Immature natural killer cell (primary cell): Measurements from ENCODE around the gene HOXA6. TPM values are rescaled to one million over a fixed set of nuclear protein-coding genes. Genes with fewer than 3 reads are reported as not detected.

ENCODE experiments used
- DNase-seq, 3 donors: peaks; one replicate each; pipeline ENCODE4 v3.0.0; 2022; ENCODE audit warnings: mixed read lengths in 1 of 3
- H3K27ac Mint-ChIP-seq, 6 donors: one replicate each; pipeline ENCODE4 v1.8.0; 2020; ENCODE audit warnings: mixed read lengths in 6 of 6, mild to moderate bottlenecking in 5 of 6, inconsistent platforms in 4 of 6, moderate library complexity in 3 of 6
- H3K27me3 Mint-ChIP-seq, 3 donors: one replicate each; pipeline ENCODE4 v1.8.0; 2020 to 2021; ENCODE audit warnings: low read depth in 3 of 3, mild to moderate bottlenecking in 3 of 3, mixed read lengths in 3 of 3, moderate library complexity in 3 of 3, inconsistent platforms in 1 of 3
- H3K36me3 Mint-ChIP-seq, 3 donors: one replicate each; pipeline ENCODE4 v1.8.0; 2020; ENCODE audit warnings: mixed read lengths in 3 of 3, inconsistent platforms in 2 of 3, mild to moderate bottlenecking in 2 of 3
- H3K4me1 Mint-ChIP-seq, 2 donors: one replicate each; pipeline ENCODE4 v1.8.0; 2020; ENCODE audit warnings: inconsistent platforms in 2 of 2, mild to moderate bottlenecking in 2 of 2, mixed read lengths in 2 of 2, moderate library complexity in 1 of 2
- H3K4me3 Mint-ChIP-seq, 5 donors: one replicate each; pipeline ENCODE4 v1.8.0; 2020; ENCODE audit warnings: mild to moderate bottlenecking in 5 of 5, mixed read lengths in 5 of 5, inconsistent platforms in 3 of 5, moderate library complexity in 3 of 5
- H3K9me3 Mint-ChIP-seq, 6 donors: one replicate each; pipeline ENCODE4 v1.8.0; 2020; ENCODE audit warnings: mild to moderate bottlenecking in 6 of 6, mixed read lengths in 6 of 6, inconsistent platforms in 4 of 6, moderate library complexity in 3 of 6
- polyA plus RNA-seq, 3 donors: library from polyadenylated mRNA; unstranded; fragments of 300-500 nt; fragmentation: Illumina TruSeq; gene quantifications; one replicate each; pipeline ENCODE4 v1.2.3, GENCODE V29; 2021

The HOXA6 gene
- polyA plus RNA-seq, 3 donors from 2014 or later: 0.52 to 3.8 TPM; not detected in 1

DNA sequence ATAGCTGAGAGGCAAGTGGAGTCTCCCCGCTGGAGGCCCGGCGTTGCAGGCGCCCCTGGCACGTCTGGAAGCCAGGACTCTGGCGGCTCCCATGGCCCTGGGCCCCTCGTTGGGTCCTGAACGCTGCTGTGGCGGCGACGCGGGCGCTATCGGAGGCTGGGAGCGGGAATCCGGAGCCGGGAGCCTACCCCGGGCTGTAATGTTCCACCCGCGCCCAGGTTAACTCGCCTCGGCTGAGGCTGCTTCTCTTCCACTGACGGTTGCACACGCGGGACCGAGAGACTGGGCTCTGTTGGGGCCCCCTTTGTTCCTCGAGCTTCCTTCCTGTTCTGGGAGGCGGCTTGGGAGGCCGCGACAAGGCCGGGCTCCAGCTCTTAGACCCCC lies 2.8 kb downstream of the HOXA6 start:
- Mint-ChIP-seq H3K27me3 (peaks cover 17 to 29% (median 23%) of the 10 kb centered on the region in 3 donors), H3K4me3 (no peak overlapping the region), H3K9me3 (no peaks in the 10 kb centered on the region), H3K4me1 (peaks cover 10 to 24% of the 10 kb centered on the region in 2 donors), H3K36me3 (peaks cover 0 to 9% (median 0%) of the 10 kb centered on the region in 3 donors), H3K27ac (no peak overlapping the region)
- DNase-seq: no peak

DNA sequence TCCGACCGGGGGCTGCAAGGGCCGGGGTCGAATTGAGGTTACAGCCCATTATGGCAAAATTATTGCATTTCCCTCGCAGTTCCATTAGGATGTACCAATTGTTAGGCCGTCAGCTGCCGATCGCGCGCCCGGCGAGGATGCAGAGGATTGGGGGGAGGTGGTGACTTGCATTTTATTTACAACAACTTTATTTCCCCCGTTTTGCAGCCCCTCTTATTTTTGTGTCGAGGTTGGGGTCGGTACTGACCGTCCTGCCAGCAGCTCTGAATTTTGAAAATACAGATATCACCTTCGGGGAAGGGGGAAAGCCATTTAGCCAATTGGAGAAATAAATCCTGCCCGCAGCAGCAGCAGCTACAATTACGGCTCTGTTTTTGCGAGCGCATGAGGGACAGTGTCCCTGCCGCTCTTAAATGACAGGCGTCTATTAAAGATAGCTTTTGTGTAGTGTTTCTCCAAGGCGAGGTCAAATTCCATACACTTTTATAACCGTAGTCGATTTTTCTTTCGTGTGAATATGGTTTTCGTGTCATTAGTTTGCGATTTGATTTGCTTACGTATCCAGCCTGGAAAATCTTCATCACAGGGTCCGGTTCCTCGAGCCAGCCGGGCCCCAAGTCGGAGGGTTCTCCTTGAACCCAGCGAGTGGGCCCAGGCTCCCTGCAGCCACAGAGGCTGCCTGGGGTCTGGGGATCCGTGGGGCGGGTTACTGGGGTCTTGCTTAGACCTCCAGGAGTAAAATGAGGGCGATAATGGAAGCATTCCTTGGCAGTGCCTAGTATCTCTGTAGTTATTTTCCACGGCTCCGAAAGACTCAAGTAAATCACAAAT lies 3.4 kb downstream of the HOXA6 start:
- Mint-ChIP-seq H3K27ac (no peak overlapping the region), H3K36me3 (peaks cover 0 to 9% (median 0%) of the 10 kb centered on the region in 3 donors), H3K4me1 (peaks cover 10 to 20% of the 10 kb centered on the region in 2 donors), H3K4me3 (no peak overlapping the region), H3K27me3 (peaks cover 14 to 28% (median 21%) of the 10 kb centered on the region in 3 donors), H3K9me3 (no peaks in the 10 kb centered on the region)
- DNase-seq: no peak

DNA sequence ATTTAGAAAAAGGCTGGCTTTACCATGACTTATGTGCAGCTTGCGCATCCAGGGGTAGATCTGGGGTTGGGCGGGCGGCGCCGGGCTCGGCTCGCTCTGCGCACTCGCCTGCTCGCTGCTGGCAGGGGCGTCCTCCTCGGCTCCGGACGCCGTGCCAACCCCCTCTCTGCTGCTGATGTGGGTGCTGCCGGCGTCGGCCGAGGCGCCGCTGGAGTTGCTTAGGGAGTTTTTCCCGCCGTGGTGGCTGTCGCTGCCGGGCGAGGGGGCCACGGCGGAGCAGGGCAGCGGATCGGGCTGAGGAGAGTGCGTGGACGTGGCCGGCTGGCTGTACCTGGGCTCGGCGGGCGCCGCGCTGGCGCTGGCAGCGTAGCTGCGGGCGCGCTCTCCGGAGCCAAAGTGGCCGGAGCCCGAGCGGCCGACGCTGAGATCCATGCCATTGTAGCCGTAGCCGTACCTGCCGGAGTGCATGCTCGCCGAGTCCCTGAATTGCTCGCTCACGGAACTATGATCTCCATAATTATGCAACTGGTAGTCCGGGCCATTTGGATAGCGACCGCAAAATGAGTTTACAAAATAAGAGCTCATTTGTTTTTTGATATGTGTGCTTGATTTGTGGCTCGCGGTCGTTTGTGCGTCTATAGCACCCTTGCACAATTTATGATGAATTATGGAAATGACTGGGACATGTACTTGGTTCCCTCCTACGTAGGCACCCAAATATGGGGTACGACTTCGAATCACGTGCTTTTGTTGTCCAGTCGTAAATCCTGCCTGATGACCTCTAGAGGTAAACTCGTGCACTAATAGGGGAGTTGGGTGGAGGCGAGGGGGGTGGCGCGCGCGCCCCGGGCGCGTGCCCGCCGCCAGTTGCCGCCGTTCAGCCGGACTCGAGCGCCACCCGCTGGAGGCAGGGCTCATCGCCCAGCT lies 4.3 kb downstream of the HOXA6 start, which contains the start of gene HOXA5:
HOXA5 (minus strand) TSS at position 659 of the 927 bp plus-strand sequence; CDS start at position 585, 74 bp downstream.
- peak within 1 kb of the TSS in 1 of 6 donors; percentile 37 for H3K27ac Mint-ChIP-seq
- no peaks in the 10 kb centered on the region for H3K9me3 Mint-ChIP-seq
- H3K27me3 Mint-ChIP-seq: peaks cover 11 to 25% (median 20%) of the 10 kb centered on the region in 3 donors
- peak; percentile 38 to 65 (median 57) for DNase-seq
- H3K4me3 Mint-ChIP-seq: peak within 1 kb of the TSS; percentile 67 to 74 (median 70)
- H3K4me1 Mint-ChIP-seq: peaks cover 10 to 18% of the 10 kb centered on the region in 2 donors
- H3K36me3 Mint-ChIP-seq: peaks cover 0 to 12% (median 0%) of the 10 kb centered on the region in 3 donors

DNA sequence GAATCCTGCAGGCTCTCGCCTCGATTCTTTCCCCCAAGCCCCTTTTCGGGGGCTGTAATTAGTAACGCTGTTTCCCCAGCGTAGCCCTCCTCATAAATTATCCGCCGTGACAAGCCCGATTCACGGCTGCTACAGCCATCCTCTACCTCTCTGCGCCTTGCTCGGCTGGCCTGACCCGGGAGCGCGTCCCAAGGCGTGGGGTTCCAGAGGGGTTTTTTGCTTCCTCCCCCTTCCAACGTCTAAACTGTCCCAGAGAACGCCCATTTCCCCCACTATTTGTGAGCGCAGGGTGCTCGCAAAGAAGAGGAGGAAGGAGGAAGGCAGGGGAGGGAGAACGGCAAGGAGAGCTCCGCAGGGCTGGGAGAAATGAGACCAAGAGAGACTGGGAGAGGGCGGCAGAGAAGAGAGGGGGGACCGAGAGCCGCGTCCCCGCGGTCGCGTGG lies 5.0 kb downstream of the HOXA6 start:
- Mint-ChIP-seq H3K27me3 (peaks cover 10 to 23% (median 18%) of the 10 kb centered on the region in 3 donors), H3K9me3 (no peaks in the 10 kb centered on the region), H3K36me3 (peaks cover 0 to 12% (median 0%) of the 10 kb centered on the region in 3 donors), H3K4me3 (peak overlapping the region; percentile 67 to 74 (median 70)), H3K27ac (peak overlapping the region in 1 of 6 donors; percentile 37), H3K4me1 (peaks cover 7 to 11% of the 10 kb centered on the region in 2 donors)
- no peak for DNase-seq

DNA sequence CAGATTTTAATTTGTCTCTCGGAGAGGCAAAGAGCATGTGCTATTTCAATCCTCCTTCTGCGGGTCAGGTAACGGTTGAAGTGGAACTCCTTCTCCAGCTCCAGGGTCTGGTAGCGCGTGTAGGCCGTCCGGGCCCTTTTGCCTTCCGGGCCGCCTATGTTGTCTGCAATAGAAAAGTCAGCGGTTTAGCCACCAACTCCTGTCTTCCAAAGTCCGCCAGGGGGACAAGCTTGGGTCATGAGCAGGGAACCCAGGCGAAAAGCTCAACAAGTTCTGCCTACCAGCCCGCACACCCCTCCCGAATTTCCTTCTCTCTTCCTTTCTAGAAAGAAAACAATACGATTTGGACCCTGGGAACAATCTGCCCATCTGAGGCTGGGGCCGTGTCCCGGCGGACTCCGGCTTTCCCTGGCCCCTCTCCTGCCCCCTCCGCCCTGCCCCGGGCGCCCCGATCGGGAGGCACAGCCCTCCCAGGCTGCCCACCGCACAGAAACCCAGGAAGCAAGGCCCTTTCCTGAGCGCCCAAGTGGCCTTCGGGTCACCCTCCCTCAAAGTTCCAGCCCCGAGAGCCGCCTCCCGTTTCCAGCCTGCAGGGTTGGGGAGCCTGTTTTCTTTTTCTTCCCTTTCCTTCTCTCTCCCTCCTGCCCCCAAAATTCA lies 5.5 kb downstream of the HOXA6 start:
- DNase-seq: no peak
- peaks cover 2 to 10% of the 10 kb centered on the region in 2 donors for H3K4me1 Mint-ChIP-seq
- no peaks in the 10 kb centered on the region for H3K9me3 Mint-ChIP-seq
- peaks cover 0 to 12% (median 0%) of the 10 kb centered on the region in 3 donors for H3K36me3 Mint-ChIP-seq
- peaks cover 11 to 18% (median 17%) of the 10 kb centered on the region in 3 donors for H3K27me3 Mint-ChIP-seq
- H3K27ac Mint-ChIP-seq: no peak overlapping the region
- H3K4me3 Mint-ChIP-seq: peak overlapping the region in 4 of 5 donors; percentile 67 to 74 (median 70)

DNA sequence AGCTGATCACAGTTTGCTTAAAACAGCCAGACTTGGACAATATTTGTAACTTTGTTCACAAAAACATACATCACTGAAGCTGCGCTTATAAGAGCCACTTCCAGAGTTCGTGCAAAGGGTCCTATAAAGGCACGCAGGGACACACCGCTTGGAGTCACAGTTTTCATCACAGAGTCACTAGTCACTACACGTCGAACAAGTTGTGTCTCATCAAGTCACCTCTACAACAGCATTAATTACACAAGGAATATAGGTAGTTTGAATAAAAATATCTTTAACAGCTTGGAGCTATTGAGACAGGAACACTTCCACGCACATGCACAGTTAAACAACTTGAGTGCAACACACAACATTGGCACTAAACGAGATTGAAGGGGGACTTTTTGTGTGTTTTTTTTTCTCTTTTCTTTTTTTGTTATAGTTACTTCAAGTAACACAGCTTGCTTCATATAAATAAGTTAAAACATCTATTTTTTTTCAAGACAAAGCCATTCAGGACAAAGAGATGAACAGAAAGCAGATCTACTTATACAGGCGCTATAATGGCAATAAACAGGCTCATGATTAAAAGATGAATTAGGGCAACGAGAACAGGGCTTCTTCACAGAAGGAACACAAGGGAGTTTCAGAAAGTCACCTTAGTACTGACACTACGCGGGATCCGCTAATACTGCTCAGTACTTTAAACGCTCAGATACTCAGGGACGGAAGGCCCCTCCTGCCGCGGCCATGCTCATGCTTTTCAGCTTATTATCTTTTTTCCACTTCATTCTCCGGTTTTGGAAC lies 6.2 kb downstream of the HOXA6 start:
- Mint-ChIP-seq H3K9me3 (no peaks in the 10 kb centered on the region), H3K4me3 (no peak overlapping the region), H3K27ac (no peak overlapping the region), H3K27me3 (peaks cover 12 to 13% (median 12%) of the 10 kb centered on the region in 3 donors), H3K4me1 (peaks cover 1 to 9% of the 10 kb centered on the region in 2 donors), H3K36me3 (peaks cover 0 to 12% (median 0%) of the 10 kb centered on the region in 3 donors)
- DNase-seq: no peak

DNA sequence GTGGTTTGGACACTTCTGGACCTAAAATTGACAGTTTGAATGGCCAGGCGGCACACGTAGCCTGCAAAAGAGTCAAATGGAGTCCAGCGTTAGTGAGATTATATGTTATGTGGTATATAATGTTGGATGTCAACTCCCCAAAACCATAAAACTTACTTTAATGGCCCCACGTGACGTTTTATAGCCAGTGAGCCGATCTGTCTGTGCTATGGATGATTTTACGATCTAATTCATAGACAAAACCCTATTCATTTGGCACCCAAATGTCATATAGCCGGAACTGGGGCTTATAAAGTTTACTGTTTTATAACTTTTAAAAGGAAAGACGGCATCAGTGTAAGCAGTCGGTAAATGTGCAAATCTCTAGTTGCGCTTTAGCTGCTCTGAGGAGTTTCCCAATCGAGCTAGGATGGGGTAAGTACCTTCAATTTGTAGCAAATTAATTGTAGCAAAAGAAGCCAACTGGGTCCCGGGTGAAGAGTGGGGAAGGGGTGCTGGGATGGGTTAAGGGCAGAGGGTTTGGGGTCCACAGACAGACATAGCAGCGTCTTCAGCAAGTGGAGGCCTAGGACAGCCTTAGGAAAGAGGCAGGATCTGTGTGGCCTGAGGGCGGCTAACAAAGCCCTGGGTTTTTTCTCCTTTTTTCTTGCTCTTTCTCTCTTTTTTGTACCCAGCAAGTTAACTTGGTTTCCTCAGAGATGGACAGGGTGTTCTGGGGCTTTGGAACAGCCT lies 7.3 kb downstream of the HOXA6 start:
- Mint-ChIP-seq H3K9me3 (no peaks in the 10 kb centered on the region), H3K4me1 (peaks cover 1 to 18% of the 10 kb centered on the region in 2 donors), H3K27ac (no peak overlapping the region), H3K4me3 (no peak overlapping the region), H3K27me3 (peaks cover 10 to 15% (median 12%) of the 10 kb centered on the region in 3 donors), H3K36me3 (peaks cover 0 to 9% (median 0%) of the 10 kb centered on the region in 3 donors)
- no peak for DNase-seq

DNA sequence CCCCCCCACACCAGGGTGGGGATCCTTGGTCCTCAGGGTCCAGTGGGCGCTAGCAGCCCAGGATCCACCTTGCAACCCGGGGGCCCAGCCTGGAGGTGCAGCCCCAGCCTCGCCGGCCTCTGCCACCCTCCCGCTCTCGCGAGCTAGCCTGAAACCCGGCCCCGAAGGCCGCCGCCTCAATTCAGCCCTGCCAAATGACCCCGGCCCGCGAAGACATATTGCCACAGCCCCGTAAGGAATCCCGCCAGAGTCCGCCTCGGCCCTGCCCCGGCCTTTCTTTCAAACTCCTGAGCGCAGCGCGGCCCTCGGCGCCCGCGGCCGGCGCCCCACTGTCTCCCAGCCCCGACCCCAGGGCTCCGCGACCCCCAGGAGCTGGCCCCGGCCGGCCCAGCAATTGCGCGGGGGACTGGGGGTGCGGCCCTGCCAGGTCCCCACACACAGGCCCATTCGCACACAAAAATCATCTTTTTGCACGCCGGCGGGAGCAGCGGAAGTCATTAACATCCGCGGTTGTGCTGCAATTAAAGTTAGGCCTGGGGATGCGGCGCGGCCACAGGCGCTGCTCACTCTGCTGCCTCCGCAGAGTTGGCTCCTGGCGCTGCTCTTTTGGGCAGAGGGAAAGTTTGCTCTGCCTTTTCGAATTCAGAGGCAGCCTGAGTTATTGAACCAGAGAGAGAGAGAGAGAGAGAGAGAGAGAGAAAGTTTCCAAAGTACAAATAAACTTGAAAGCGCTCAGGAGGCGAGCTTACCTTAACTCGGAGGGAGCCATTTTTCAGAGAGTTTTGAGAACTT lies 8.0 kb downstream of the HOXA6 start:
- peaks cover 1 to 22% of the 10 kb centered on the region in 2 donors for H3K4me1 Mint-ChIP-seq
- H3K36me3 Mint-ChIP-seq: peaks cover 0 to 9% (median 0%) of the 10 kb centered on the region in 3 donors
- no peak overlapping the region for H3K4me3 Mint-ChIP-seq
- peaks cover 10 to 18% (median 14%) of the 10 kb centered on the region in 3 donors for H3K27me3 Mint-ChIP-seq
- H3K9me3 Mint-ChIP-seq: no peaks in the 10 kb centered on the region
- H3K27ac Mint-ChIP-seq: no peak overlapping the region
- no peak for DNase-seq

DNA sequence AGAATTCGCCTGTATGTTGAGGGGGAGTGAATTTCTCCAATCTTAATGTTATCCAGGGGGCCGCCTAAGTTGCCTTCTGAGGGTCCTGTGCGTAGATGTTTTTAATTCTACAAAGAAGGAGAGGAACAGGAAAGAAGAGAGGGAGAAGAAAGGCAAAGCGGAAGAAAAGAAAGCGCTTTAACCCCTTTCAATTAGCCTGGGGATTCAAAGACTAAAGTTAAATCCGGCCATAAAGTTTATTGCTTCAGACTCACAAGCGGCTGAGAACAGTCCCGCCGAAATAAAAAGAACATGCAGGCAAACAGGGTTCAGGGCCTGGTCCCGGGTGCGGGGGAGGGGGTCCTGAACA lies 8.6 kb downstream of the HOXA6 start:
- Mint-ChIP-seq H3K4me3 (no peak overlapping the region), H3K27ac (no peak overlapping the region), H3K27me3 (peaks cover 10 to 18% (median 14%) of the 10 kb centered on the region in 3 donors), H3K36me3 (peaks cover 0 to 9% (median 0%) of the 10 kb centered on the region in 3 donors), H3K4me1 (peaks cover 1 to 22% of the 10 kb centered on the region in 2 donors), H3K9me3 (no peaks in the 10 kb centered on the region)
- DNase-seq: no peak

DNA sequence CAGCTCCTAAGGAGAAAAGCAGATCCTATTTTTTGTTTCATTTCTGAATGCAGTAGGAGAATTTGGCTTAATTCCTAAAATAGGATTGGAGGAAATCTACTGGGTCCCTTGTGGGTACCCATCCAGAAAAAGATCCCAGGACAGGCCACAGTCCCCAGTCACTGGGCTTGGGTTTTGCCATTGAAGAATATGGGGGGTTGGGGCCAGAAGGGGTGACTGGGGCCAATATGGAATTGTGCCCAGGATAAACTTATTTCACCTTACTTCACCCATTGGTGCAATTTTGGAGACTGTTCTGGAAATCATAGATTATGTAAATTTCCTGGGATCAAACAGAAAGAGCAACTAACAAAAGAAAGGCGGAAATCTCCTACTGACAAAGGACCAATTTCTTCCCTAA lies 9.1 kb downstream of the HOXA6 start:
- H3K27me3 Mint-ChIP-seq: peaks cover 10 to 18% (median 14%) of the 10 kb centered on the region in 3 donors

DNA sequence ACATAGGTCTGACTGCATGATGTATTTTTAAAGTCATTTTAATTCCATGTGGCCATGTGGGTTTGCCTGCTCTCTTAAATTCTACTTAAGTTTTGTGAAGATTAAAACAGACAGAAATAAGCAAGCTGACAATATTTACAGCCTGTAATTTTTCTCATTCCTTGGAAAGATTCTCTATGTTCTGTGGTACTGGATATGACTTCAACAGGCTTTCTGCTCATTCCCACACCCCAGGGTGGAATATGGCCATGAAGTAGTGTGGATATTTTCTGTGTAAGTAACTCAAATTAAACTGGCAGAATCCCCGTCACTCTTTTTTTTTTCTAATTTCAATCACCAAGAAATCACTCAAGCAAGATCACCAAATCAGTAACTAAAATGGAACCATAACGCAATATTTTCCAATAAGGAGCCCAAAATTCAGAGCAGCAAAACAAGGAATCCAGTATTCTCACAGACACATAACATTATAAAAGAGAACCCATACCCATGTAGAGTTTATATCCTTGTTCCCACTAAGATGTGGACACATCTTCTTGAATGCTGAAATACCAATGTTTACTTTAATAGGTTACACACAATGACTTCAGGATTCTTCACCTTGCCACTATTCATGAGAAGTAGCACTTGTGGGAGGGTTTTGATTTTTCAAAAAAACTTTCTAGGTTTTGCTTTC lies 9.8 kb downstream of the HOXA6 start:
- Mint-ChIP-seq H3K27me3 (peaks cover 10 to 17% (median 14%) of the 10 kb centered on the region in 3 donors), H3K27ac (no peak overlapping the region), H3K9me3 (no peaks in the 10 kb centered on the region)

More for the DNA sequence above, 9.1 kb downstream of the HOXA6 start:
- Mint-ChIP-seq H3K27ac (no peak overlapping the region), H3K4me3 (no peak overlapping the region), H3K36me3 (peaks cover 0 to 9% (median 0%) of the 10 kb centered on the region in 3 donors), H3K9me3 (no peaks in the 10 kb centered on the region), H3K4me1 (peaks cover 1 to 22% of the 10 kb centered on the region in 2 donors)
- DNase-seq: no peak

More for the DNA sequence above, 9.8 kb downstream of the HOXA6 start:
- Mint-ChIP-seq H3K4me3 (no peak overlapping the region), H3K4me1 (peaks cover 1 to 22% of the 10 kb centered on the region in 2 donors), H3K36me3 (peaks cover 0 to 9% (median 0%) of the 10 kb centered on the region in 3 donors)
- DNase-seq: no peak
